GM19043 (cell line): Measurements from ENCODE around the gene RPP30.
A peak's percentile ranks its signal among the peaks of the same experiment; 100 is the strongest.
"Not testable (repeated sequence)": the region's sequence is repeated elsewhere in the genome, so short reads cannot be mapped to it uniquely, and the experiment has no call there.

ENCODE experiments used
- ATAC-seq: cut with Tn5 transposase; IDR thresholded peaks from one replicate; pipeline ENCODE4 v1.9.1; 2021; ENCODE audit warnings: low read depth; ENCODE audit not compliant: unreplicated experiment

The RPP30 gene

DNA sequence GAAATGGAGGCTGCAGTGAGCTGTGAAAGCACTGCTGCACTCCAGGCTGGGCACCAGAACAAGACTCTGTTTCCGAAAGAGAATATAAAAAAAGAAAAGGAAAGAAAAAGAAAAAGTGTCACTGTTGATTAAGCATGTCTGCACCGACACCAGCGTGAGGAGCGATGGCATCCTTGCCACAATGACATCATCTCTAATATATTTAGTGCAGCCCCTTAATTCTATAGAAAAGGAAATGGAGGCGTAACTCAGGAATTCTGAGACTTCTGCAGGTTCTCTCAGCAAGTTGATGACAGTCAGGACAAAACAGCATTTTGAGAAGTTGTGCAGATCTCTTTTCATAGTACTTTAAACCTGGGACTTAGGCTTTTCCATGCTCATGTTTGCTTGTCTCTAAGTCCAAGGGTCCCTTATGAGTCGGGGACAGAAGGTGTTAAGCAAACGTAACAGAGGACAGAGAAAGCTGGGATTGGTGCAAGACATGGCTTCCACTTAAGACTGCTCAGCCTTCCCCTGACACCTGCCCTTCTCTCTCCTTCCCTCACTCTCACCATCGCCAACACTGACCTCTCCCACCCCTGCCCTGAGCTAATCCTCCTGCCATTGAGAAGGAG, 66.0 kb downstream of the RPP30 start:
- ATAC-seq: no peak

DNA sequence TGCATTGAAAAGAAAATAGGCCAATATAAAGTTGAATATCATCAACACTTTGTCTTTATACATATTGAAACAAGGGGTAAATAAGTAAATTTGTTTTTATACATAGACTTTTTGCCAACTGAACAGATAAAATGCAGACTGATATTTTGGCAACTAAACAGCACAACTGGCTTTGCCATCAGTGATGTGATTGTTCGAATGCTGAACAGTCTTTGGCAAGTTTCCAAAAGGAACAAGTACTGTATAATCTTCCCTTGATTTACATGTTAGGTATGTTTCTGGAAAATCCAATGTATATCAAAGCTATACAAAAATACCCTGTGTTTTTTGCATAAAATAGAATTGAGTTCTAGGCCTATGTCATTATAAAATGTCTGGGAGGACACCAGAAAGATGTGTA, 67.3 kb downstream of the RPP30 start:
- ATAC-seq: no peak

DNA sequence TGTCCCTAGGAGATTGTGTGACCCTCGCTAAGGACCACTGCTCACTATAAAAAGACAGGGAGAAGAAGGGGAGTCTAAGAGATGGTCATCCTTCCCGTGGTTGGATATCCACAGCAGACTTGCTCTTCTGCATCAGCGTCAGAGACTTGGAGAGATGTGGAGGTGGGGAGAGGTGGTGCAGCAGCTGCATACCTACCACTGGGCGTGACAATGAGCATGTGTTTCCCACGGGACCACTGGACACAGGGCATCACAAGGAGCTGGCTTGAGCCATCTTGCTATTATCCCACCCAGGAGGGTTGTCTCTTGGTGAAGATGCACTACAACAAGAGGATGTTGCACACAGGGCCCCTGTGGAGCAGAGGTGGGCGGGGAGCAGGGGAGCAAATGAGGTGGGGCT, 67.9 kb downstream of the RPP30 start:
- no peak for ATAC-seq

DNA sequence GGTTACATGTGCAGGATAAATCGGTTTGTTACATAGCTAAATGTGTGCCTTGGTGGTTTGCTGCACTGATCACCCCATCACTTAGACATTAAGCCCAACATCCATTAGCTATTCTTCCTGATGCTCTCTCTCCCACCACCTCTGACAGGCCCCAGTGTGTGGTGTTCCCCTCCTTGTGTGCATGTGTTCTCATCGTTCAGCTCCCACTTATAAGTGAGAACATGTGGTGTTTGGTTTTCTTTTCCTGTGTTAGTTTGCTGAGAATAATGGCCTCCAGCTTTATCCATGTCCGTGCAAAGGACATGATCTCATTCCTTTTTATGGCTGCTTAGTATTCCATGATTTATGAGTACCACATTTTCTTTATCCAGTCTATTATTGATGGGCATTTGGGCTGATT, 71.2 kb downstream of the RPP30 start:
- not testable (repeated sequence) for ATAC-seq

DNA sequence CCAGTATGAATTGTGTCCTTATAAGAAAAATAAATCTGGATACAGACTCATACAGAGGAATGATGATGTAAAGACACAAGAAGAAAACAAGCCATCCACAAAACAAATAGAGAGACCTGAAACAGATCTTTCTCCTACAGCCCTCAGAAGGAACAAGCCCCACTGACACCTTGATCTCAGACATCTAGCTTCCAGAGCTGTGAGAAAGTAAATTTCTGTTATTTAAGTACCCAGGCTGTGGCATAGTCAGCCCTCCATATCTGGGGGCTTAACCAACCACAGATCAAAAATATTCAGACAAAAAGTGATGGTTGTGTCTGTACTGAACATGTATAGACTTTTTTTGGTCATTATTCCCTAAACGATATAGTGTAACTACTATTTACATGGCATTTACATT, 73.0 kb downstream of the RPP30 start:
- no peak for ATAC-seq

- no peak for ATAC-seq
These were observed 73.8 kb downstream of the RPP30 start for GRCh38 chr10:90945491-90946070.

DNA sequence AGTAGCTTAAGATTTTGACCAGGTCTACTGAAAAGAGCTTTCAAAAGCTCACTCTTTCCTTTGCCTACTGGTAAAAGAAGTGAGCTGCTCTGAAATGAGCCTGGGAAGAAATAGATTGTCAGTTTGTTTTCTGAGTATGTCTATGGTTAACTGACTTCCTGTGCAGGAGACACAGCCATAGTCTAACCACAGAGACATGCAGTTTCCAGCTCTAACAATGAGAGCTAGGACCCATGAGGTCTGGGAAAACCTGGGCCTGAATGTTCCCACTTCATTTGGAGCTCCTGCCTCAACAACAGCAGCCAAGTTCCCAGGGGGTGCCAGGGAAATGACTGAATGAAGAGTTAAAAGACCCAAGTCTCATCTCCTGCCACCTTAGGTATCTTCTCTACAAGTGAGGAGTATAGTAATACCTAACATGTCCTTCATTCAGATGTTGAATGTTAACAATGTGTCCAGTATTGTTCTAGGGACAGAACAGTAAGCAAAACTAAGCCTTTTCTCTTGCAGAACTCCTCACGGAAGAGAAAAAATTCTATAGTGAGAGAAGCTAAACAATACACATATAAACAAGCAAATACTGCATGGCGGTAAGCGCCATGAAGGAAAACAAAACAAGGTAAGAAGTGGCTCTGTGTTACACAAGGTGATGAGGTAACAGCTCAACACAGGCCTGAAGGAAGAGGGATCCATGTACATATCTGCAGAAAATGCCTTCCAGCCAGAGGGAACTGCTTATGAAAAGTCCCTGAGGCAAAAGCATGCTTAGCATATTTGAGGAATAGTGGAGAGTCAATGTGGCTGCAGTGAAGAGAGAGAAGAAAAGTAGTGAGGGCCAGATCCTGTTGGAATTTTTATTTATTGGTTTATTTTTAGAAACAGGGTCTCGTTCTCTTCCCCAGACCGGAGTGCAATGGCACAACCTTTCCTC, 75.5 kb downstream of the RPP30 start:
- peak; percentile 91 for ATAC-seq
